Left colon (tissue), 2 donors: Measurements from ENCODE around the gene PLPP6. TPM values are rescaled to one million over a fixed set of nuclear protein-coding genes. Genes with fewer than 3 reads are reported as not detected.

ENCODE experiments used
- total RNA-seq, 2 donors: library from RNA; stranded (reverse); fragmentation: NEBNext Ultra II Directional; extraction: Animal tissue kit (Norgen Biotek cat#: 25700); gene quantifications; one replicate each; pipeline ENCODE4 v1.2.1, GENCODE V29; 2021
- donor health status: DM: no; HTN: no; CAD: no.
- donor health status: DM: yes; HTN: yes; CAD: no.

Gene PLPP6
- total RNA-seq, 2 donors from 2014 or later: 15.9 to 22.3 TPM

Other genes with a start within 250 kb of the PLPP6 start
- gene SLC1A1, start 171.8 kb upstream of the PLPP6 start, total RNA-seq: 10 to 100 TPM; 32.0 to 42.3 TPM
- gene SPATA6L, start 4.2 kb downstream of the PLPP6 start, total RNA-seq: 1 to 10 TPM; 3.2 to 6.3 TPM
- 10 to 100 TPM; 11.9 to 14.7 TPM for gene CDC37L1, start 17.3 kb downstream of the PLPP6 start, total RNA-seq
- 10 to 100 TPM; 89.1 to 95.7 TPM for gene AK3, start 78.9 kb downstream of the PLPP6 start, total RNA-seq
- gene RCL1, start 130.7 kb downstream of the PLPP6 start, total RNA-seq: 10 to 100 TPM in 1 of 2 donors, 1 to 10 TPM in 1; 9.3 to 10.6 TPM